ENCODE data around the gene NUMBL. TPM values are rescaled to one million over a fixed set of nuclear protein-coding genes. Genes with fewer than 3 reads are reported as not detected.
"Not testable (repeated sequence)": the region's sequence is repeated elsewhere in the genome, so short reads cannot be mapped to it uniquely, and the experiment has no call there.

Gene NUMBL
- total RNA-seq, 1 experiment from 2014 or later: 18.4 TPM

DNA sequence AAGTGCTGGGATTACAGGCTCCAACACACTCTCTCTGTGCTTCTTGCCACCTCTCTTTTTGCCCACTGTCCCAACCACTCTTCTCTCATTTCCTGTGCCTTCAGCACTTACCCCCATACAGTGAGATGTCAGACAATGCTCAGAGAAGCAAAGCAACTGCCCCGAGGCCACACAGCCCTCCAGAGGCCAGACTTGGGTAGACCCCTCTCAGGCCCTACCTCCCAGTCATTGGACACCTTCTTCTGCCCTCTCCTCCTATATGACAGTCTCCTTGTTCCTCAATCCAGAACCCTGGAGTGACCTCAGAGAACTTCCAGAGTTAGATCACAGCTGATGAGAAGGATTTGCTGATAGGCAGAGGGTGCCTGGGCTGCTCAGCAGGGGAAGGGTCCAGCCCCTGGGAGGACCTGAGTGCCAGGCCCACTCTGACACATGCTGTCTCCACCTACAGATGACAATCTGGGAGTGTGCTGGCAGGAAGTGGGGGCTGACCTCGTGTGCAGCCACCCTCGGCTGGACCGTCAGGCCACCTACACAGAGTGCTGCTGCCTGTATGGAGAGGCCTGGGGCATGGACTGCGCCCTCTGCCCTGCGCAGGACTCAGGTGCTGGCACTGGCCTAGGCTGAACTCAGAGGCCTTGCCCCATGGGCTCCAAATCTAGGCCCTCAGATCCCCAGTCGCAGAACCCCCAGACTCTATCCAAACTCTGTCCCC is 64.9 kb downstream of the NUMBL start:
- ChIA-PET POLR2A (interaction anchor here (0.5 to 1.4 kb wide), 3 partner anchors 9 to 814 kb away, joined by 3 to 4 read pairs (median 3); no protein-coding TSS in a partner anchor), CTCF (interaction anchor here (1.9 kb wide), 1 partner anchor 9 kb away, joined by 8 read pairs; no protein-coding TSS in a partner anchor)
- Mint-ChIP-seq H3K4me3 (ENCODE audit: unreplicated experiment) (no peak overlapping the region), H3K36me3 (ENCODE audit: insufficient read depth, unreplicated experiment) (peaks cover 21% of the 10 kb centered on the region), H3K27ac (ENCODE audit: low read depth, unreplicated experiment) (no peak overlapping the region), H3K27me3 (ENCODE audit: insufficient read depth, unreplicated experiment) (no peaks in the 10 kb centered on the region), H3K4me1 (ENCODE audit: insufficient read depth, unreplicated experiment) (no peaks in the 10 kb centered on the region), H3K9me3 (ENCODE audit: unreplicated experiment) (no peaks in the 10 kb centered on the region)
- DNase-seq (ENCODE audit: unreplicated experiment): no peak
- intact Hi-C loops (cut with micrococcal nuclease): no loop called here
- no TSS peak for BruUV-seq (replicated peaks)
- TF ChIP-seq, protein P1, sequence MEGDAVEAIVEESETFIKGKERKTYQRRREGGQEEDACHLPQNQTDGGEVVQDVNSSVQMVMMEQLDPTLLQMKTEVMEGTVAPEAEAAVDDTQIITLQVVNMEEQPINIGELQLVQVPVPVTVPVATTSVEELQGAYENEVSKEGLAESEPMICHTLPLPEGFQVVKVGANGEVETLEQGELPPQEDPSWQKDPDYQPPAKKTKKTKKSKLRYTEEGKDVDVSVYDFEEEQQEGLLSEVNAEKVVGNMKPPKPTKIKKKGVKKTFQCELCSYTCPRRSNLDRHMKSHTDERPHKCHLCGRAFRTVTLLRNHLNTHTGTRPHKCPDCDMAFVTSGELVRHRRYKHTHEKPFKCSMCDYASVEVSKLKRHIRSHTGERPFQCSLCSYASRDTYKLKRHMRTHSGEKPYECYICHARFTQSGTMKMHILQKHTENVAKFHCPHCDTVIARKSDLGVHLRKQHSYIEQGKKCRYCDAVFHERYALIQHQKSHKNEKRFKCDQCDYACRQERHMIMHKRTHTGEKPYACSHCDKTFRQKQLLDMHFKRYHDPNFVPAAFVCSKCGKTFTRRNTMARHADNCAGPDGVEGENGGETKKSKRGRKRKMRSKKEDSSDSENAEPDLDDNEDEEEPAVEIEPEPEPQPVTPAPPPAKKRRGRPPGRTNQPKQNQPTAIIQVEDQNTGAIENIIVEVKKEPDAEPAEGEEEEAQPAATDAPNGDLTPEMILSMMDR (IDR thresholded peaks at IDR 0.05; ENCODE audit: unreplicated experiment): no peak

DNA sequence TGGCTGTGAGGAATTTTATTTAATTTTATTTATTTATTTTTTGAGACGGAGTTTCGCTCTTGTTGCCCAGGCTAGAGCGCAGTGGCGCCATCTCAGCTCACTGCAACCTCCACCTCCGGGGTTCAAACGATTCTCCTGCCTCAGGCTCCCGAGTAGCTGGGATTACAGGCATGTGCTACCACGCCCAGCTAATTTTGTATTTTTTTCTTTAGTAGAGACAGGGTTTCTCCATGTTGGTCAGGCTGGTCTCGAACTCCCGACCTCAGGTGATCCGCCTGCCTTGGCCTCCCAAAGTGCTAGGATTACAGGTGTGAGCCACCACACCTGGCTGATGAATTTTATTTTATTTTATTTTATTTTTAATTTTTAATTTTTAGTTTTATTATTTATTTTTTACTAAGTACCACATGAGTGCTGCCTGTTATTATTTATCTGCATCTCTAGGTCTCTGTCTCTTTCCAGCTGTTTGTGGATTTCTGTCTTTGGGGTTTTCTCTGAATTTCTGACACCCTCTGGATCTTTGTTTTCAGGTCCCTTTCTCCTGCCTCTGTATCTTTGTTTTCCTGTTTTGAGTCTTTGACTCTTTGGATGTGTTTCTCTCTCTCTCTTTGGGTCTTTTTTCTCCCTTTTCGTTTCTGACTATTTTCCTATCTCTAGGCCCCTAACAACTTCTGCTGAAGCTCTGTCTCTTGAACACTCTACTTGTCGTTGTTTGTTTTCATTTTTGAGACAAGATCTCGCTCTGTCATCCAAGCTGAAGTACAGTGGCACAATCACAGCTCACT is 65.9 kb downstream of the NUMBL start:
- intact Hi-C loops (cut with micrococcal nuclease); H3K27ac Mint-ChIP-seq (ENCODE audit: low read depth, unreplicated experiment); DNase-seq (ENCODE audit: unreplicated experiment); H3K27me3 Mint-ChIP-seq (ENCODE audit: insufficient read depth, unreplicated experiment); H3K4me1 Mint-ChIP-seq (ENCODE audit: insufficient read depth, unreplicated experiment); BruUV-seq (replicated peaks); H3K9me3 Mint-ChIP-seq (ENCODE audit: unreplicated experiment); H3K4me3 Mint-ChIP-seq (ENCODE audit: unreplicated experiment): not testable (repeated sequence)
- H3K36me3 Mint-ChIP-seq (ENCODE audit: insufficient read depth, unreplicated experiment): peaks cover 27% of the 10 kb centered on the region
- CTCF ChIA-PET: interaction anchor here (0.6 to 1.1 kb wide), 4 partner anchors 9 to 25 kb away, joined by 3 to 5 read pairs (median 4); no protein-coding TSS in a partner anchor
- POLR2A ChIA-PET: interaction anchor here (0.7 to 1.4 kb wide), 3 partner anchors 9 to 476 kb away, joined by 3 to 4 read pairs (median 3); no protein-coding TSS in a partner anchor

DNA sequence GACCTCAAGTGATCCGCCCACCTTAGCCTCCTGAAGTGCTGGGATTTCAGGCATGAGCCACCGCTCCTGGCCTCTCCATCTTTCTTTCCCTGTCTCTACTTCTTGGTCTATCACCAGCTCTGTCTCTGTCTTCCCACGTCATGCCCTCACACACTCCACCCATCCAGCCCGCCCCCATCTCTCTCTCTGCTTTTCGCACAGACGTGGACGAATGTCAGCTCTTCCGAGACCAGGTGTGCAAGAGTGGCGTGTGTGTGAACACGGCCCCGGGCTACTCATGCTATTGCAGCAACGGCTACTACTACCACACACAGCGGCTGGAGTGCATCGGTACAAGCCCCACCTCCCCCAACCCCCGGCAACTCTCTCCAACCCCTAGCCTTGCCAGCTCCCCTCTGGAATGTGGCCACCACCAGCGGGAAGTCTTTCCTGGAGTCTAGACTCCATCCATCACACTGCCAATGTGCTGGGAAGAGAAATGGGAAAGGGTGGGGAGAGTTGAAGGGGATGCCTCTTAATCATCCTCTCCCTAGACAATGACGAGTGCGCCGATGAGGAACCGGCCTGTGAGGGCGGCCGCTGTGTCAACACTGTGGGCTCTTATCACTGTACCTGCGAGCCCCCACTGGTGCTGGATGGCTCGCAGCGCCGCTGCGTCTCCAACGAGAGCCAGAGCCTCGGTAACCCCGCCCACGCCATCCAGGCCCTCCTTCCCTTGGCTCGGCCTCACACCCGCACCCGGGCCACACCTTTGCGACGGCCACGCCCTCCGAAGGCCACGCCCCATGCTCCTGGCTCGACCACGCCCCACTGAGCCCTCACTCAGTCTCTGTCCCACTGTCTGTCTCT is 66.8 kb downstream of the NUMBL start:
- ChIA-PET CTCF (interaction anchor here (0.7 to 5.1 kb wide), 5 partner anchors 8 to 59 kb away, joined by 3 to 48 read pairs (median 3); no protein-coding TSS in a partner anchor), POLR2A (interaction anchor here (1.4 kb wide), 1 partner anchor 11 kb away, joined by 3 read pairs; no protein-coding TSS in a partner anchor)
- Mint-ChIP-seq H3K4me1 (ENCODE audit: insufficient read depth, unreplicated experiment) (no peaks in the 10 kb centered on the region), H3K36me3 (ENCODE audit: insufficient read depth, unreplicated experiment) (peaks cover 34% of the 10 kb centered on the region), H3K27me3 (ENCODE audit: insufficient read depth, unreplicated experiment) (no peaks in the 10 kb centered on the region), H3K27ac (ENCODE audit: low read depth, unreplicated experiment) (no peak overlapping the region), H3K9me3 (ENCODE audit: unreplicated experiment) (no peaks in the 10 kb centered on the region), H3K4me3 (ENCODE audit: unreplicated experiment) (no peak overlapping the region)
- intact Hi-C loops (cut with micrococcal nuclease): no loop called here
- peak; percentile 43 for DNase-seq (ENCODE audit: unreplicated experiment)
- no TSS peak for BruUV-seq (replicated peaks)
- TF ChIP-seq, protein P1 (IDR thresholded peaks at IDR 0.05; ENCODE audit: unreplicated experiment): no peak

DNA sequence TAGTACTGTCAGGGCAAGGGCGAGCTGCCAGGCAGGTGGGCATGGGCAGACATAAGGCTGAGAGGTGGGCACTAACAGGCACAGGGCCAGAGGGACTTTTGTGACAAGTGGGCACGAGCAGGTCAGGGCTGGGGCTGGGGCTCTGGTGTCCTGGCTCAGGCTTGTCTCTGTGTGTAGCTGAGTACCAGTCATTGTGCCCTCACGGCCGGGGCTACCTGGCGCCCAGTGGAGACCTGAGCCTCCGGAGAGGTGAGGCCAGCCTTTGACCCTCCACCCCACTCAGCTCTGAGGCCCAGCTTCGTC is 67.7 kb downstream of the NUMBL start:
- TF ChIP-seq, protein P1 (IDR thresholded peaks at IDR 0.05; ENCODE audit: unreplicated experiment): no peak
- intact Hi-C loops (cut with micrococcal nuclease): no loop called here
- H3K27me3 Mint-ChIP-seq (ENCODE audit: insufficient read depth, unreplicated experiment): no peaks in the 10 kb centered on the region
- no peak overlapping the region for H3K27ac Mint-ChIP-seq (ENCODE audit: low read depth, unreplicated experiment)
- CTCF ChIA-PET: interaction anchor here (5.1 kb wide), 1 partner anchor 12 kb away, joined by 48 read pairs; no protein-coding TSS in a partner anchor
- no peak for DNase-seq (ENCODE audit: unreplicated experiment)
- POLR2A ChIA-PET: no interaction called here
- no peak overlapping the region for H3K4me3 Mint-ChIP-seq (ENCODE audit: unreplicated experiment)
- H3K9me3 Mint-ChIP-seq (ENCODE audit: unreplicated experiment): no peaks in the 10 kb centered on the region
- H3K4me1 Mint-ChIP-seq (ENCODE audit: insufficient read depth, unreplicated experiment): no peaks in the 10 kb centered on the region
- BruUV-seq (replicated peaks): no TSS peak
- H3K36me3 Mint-ChIP-seq (ENCODE audit: insufficient read depth, unreplicated experiment): peaks cover 40% of the 10 kb centered on the region
